Liver (tissue), 3 donors: ENCODE results near the gene MYOM1.

ENCODE experiments used
- EGR1 ChIP-seq, 2 donors: IDR thresholded peaks; 2 replicates each; pipeline ENCODE4 v1.6.1; 2016 to 2018; ENCODE audit warnings: antibody characterized with exemption in 2 of 2, low read depth in 2 of 2
- FOXA1 ChIP-seq: IDR thresholded peaks from 2 replicates; pipeline ENCODE4 v1.6.1; 2016; ENCODE audit warnings: antibody characterized with exemption
- GABPA ChIP-seq, 2 donors: IDR thresholded peaks in 1 of 2; conservative IDR thresholded peaks in 1 of 2; 2 replicates each; pipeline ENCODE4 v1.6.1; 2016; ENCODE audit warnings: antibody characterized with exemption in 2 of 2, mild to moderate bottlenecking in 1 of 2, moderate library complexity in 1 of 2
- HNF4A ChIP-seq, 2 donors: conservative IDR thresholded peaks; 2 replicates each; pipeline ENCODE4 v1.6.1; 2016; ENCODE audit warnings: antibody characterized with exemption in 2 of 2, mild to moderate bottlenecking in 2 of 2
- MAX ChIP-seq: IDR thresholded peaks from 2 replicates; pipeline ENCODE4 v1.6.1; 2016; ENCODE audit warnings: antibody characterized with exemption
- NR2F2 ChIP-seq: IDR thresholded peaks from 2 replicates; pipeline ENCODE4 v1.6.1; 2016; ENCODE audit warnings: antibody characterized with exemption
- RAD21 ChIP-seq, 2 donors: IDR thresholded peaks; 2 replicates each; pipeline ENCODE4 v1.6.1; 2016; ENCODE audit warnings: antibody characterized with exemption in 2 of 2, mild to moderate bottlenecking in 2 of 2
- YY1 ChIP-seq: IDR thresholded peaks from 2 replicates; pipeline ENCODE4 v1.6.1; 2016; ENCODE audit warnings: antibody characterized with exemption, mild to moderate bottlenecking
- TF ChIP-seq, protein P1 (sequence below): fragments of 150-350 bp; IDR thresholded peaks from 2 replicates; pipeline ENCODE4 v1.5.1; 2017; ENCODE audit warnings: improper control_type of control experiment, low read depth, low read length; ENCODE audit not compliant: missing input control
- TF ChIP-seq, protein P2 (sequence below): IDR thresholded peaks from 2 replicates; pipeline ENCODE4 v1.6.1; 2016; ENCODE audit warnings: antibody characterized with exemption, mild to moderate bottlenecking
- donor health status: healthy.
- donor health status: healthy.

DNA sequence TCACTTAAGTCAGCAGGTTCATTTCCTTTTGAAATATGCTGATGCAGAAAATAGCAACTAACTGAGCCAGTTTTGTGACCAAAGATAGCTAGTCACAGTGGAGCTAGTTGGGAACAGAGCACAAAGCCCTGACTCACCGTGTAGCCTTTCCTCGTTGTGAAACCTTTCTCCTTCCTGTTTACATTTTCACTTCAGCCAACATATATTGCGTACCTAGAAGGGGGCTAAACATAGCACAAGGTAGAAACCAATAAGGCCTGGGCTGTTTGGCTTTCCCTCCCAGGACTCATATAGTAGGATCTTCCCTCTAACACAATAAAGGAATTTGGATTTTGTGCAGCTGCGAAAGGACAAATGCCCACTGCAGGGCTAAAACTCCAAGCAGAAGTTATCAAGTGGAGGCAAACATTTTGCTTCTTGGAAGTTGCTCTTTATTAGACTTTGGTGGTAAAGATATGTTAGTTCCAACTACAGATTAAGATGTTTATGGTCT lies 182.3 kb downstream of the MYOM1 start:
- TF ChIP-seq, protein P1, sequence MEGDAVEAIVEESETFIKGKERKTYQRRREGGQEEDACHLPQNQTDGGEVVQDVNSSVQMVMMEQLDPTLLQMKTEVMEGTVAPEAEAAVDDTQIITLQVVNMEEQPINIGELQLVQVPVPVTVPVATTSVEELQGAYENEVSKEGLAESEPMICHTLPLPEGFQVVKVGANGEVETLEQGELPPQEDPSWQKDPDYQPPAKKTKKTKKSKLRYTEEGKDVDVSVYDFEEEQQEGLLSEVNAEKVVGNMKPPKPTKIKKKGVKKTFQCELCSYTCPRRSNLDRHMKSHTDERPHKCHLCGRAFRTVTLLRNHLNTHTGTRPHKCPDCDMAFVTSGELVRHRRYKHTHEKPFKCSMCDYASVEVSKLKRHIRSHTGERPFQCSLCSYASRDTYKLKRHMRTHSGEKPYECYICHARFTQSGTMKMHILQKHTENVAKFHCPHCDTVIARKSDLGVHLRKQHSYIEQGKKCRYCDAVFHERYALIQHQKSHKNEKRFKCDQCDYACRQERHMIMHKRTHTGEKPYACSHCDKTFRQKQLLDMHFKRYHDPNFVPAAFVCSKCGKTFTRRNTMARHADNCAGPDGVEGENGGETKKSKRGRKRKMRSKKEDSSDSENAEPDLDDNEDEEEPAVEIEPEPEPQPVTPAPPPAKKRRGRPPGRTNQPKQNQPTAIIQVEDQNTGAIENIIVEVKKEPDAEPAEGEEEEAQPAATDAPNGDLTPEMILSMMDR, result no peak
- TF ChIP-seq YY1 (no peak), GABPA (IDR thresholded peaks at IDR 0.05 in 1 of 2, conservative IDR thresholded peaks at IDR 0.05 in 1 of 2) (peak; percentile 39 to 51), RAD21 (IDR thresholded peaks at IDR 0.05) (peak in 1 of 2 donors; percentile 2), FOXA1 (no peak), NR2F2 (no peak), EGR1 (IDR thresholded peaks at IDR 0.05; ENCODE audit: low read depth in 2 of 2) (no peak), MAX (no peak), HNF4A (conservative IDR thresholded peaks at IDR 0.05) (peak; percentile 9 to 22)
- TF ChIP-seq, protein P2, sequence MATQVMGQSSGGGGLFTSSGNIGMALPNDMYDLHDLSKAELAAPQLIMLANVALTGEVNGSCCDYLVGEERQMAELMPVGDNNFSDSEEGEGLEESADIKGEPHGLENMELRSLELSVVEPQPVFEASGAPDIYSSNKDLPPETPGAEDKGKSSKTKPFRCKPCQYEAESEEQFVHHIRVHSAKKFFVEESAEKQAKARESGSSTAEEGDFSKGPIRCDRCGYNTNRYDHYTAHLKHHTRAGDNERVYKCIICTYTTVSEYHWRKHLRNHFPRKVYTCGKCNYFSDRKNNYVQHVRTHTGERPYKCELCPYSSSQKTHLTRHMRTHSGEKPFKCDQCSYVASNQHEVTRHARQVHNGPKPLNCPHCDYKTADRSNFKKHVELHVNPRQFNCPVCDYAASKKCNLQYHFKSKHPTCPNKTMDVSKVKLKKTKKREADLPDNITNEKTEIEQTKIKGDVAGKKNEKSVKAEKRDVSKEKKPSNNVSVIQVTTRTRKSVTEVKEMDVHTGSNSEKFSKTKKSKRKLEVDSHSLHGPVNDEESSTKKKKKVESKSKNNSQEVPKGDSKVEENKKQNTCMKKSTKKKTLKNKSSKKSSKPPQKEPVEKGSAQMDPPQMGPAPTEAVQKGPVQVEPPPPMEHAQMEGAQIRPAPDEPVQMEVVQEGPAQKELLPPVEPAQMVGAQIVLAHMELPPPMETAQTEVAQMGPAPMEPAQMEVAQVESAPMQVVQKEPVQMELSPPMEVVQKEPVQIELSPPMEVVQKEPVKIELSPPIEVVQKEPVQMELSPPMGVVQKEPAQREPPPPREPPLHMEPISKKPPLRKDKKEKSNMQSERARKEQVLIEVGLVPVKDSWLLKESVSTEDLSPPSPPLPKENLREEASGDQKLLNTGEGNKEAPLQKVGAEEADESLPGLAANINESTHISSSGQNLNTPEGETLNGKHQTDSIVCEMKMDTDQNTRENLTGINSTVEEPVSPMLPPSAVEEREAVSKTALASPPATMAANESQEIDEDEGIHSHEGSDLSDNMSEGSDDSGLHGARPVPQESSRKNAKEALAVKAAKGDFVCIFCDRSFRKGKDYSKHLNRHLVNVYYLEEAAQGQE, result no peak
